ENCODE results near the gene PLAC1.

PLAC1 gene

DNA sequence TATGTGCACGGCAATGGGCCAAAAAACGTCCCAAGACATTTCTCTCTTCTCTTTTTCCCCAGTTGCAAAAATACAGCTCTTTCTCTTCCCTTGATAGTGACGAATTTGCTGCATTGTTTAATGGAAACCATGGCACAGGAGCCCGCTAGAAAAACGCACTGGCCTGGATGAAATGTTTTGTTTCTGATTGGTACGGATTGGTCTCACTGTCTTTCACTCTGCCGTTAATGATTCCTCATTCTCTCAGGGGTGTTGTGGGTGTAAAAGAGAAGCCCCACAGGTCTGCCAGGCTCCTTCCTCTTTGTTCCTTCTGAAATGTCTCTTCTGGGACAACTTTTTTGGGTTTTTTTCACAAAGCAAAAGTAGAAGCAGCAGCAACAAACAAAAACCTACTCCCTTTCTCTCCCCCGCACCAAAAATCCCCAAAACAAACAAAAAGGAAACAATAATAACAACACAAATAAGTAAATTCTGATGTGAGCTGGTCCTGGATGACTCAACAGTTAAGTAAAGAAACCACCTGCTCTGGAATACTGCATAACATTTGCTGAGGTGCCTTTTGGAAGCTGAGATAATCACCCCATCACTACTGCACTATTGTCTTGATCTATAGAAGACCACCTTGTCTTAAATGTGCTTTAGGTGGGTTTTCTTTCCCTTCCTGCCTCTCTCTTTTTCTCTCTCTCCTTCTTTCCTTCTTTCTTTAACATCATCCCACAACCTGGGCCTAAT is 89.8 kb downstream of the PLAC1 start:
- ATAC-seq, result no peak
- TF ChIP-seq, protein P1, sequence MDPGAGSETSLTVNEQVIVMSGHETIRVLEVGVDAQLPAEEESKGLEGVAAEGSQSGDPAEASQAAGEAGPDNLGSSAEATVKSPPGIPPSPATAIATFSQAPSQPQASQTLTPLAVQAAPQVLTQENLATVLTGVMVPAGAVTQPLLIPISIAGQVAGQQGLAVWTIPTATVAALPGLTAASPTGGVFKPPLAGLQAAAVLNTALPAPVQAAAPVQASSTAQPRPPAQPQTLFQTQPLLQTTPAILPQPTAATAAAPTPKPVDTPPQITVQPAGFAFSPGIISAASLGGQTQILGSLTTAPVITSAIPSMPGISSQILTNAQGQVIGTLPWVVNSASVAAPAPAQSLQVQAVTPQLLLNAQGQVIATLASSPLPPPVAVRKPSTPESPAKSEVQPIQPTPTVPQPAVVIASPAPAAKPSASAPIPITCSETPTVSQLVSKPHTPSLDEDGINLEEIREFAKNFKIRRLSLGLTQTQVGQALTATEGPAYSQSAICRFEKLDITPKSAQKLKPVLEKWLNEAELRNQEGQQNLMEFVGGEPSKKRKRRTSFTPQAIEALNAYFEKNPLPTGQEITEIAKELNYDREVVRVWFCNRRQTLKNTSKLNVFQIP (CRISPR knock-in tag; IDR thresholded peaks at IDR 0.05; ENCODE audit: borderline replicate concordance, low read depth), result no peak

DNA sequence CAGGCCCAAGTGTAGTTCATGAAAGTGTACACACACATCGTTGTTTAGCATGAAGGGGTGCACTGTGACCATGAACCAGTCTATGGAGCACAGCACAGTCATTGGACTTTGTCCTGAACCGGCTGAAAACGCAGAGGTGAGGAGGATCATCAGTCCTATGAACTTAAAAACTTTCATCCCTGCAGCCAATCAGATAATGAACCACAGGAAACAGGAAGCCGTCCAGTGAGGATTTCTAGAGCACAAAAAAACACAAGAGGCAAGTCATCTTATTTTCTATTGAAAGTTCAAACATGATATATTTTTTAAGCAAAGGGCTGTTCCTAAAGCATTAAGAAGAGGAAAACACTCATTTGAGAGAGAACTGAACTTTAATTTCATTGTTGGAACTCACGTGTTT is 91.8 kb downstream of the PLAC1 start:
- TF ChIP-seq CSDC2 (CRISPR knock-in tag; IDR thresholded peaks at IDR 0.05) (no peak), BACH2 (CRISPR knock-in tag; IDR thresholded peaks at IDR 0.05; ENCODE audit: borderline replicate concordance) (no peak), SNAI2 (CRISPR knock-in tag; IDR thresholded peaks at IDR 0.05) (no peak), ZNF70 (CRISPR knock-in tag; IDR thresholded peaks at IDR 0.05) (no peak), TOX (CRISPR knock-in tag; IDR thresholded peaks at IDR 0.05; ENCODE audit: borderline replicate concordance) (no peak), ISL1 (CRISPR knock-in tag; IDR thresholded peaks at IDR 0.05) (no peak), TCF4 (CRISPR knock-in tag; IDR thresholded peaks at IDR 0.05; ENCODE audit: borderline replicate concordance) (no peak), RARB (CRISPR knock-in tag; IDR thresholded peaks at IDR 0.05) (no peak)
- no peak for ATAC-seq

DNA sequence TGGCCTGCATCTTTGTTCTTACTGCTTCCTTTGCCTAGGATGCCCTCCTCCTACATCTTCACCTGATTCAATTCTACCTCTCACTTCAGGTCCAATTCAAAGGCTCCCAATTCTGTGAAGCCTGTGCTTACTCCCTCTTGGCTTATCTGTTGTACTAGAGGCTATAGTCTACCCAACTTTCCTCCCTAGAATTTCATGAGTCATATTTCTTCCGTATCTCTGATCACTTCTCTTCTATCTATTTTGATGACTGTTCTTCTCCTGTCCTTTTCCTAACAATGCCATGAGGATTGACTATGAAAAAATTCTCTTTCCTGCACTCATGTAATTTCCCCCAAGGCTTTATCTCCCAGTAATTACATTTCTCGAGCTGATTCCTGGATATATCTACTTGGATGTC is 96.3 kb downstream of the PLAC1 start:
- no peak for ATAC-seq
- no peak for TF ChIP-seq ZFP30 (CRISPR knock-in tag; IDR thresholded peaks at IDR 0.05)
- TF ChIP-seq, protein P2, sequence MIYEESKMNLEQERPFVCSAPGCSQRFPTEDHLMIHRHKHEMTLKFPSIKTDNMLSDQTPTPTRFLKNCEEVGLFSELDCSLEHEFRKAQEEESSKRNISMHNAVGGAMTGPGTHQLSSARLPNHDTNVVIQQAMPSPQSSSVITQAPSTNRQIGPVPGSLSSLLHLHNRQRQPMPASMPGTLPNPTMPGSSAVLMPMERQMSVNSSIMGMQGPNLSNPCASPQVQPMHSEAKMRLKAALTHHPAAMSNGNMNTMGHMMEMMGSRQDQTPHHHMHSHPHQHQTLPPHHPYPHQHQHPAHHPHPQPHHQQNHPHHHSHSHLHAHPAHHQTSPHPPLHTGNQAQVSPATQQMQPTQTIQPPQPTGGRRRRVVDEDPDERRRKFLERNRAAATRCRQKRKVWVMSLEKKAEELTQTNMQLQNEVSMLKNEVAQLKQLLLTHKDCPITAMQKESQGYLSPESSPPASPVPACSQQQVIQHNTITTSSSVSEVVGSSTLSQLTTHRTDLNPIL (CRISPR knock-in tag; IDR thresholded peaks at IDR 0.05; ENCODE audit: low read depth), result no peak
- TF ChIP-seq ESRRG (CRISPR knock-in tag; IDR thresholded peaks at IDR 0.05), result no peak
- TF ChIP-seq, protein P3, sequence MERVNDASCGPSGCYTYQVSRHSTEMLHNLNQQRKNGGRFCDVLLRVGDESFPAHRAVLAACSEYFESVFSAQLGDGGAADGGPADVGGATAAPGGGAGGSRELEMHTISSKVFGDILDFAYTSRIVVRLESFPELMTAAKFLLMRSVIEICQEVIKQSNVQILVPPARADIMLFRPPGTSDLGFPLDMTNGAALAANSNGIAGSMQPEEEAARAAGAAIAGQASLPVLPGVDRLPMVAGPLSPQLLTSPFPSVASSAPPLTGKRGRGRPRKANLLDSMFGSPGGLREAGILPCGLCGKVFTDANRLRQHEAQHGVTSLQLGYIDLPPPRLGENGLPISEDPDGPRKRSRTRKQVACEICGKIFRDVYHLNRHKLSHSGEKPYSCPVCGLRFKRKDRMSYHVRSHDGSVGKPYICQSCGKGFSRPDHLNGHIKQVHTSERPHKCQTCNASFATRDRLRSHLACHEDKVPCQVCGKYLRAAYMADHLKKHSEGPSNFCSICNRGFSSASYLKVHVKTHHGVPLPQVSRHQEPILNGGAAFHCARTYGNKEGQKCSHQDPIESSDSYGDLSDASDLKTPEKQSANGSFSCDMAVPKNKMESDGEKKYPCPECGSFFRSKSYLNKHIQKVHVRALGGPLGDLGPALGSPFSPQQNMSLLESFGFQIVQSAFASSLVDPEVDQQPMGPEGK (CRISPR knock-in tag; IDR thresholded peaks at IDR 0.05; ENCODE audit: borderline replicate concordance), result no peak

DNA sequence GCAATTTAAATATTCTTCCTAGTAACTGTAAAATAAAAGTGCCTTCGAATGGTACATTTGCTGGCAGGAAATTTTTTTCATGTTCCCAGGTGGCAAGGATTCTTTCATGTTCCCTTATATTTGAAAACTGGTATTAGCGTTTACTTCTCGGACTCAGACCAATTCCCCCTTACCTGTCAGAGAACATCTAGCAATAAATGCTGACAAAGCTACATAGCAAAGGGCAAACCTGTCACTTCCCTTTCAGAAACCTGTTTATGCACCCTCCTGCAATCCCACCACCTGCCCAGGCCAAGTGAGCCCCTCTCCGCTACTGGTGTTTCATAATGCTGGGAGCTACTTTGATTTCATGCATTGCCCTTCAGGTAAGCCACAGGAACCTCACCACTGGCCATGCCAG is 100.1 kb downstream of the PLAC1 start:
- ATAC-seq, result no peak

More for the DNA sequence above, 100.1 kb downstream of the PLAC1 start:
- TF ChIP-seq, protein P2 (CRISPR knock-in tag; IDR thresholded peaks at IDR 0.05; ENCODE audit: low read depth), result no peak
- TF ChIP-seq SNAI2 (CRISPR knock-in tag; IDR thresholded peaks at IDR 0.05), result no peak
- TF ChIP-seq ZNF565 (CRISPR knock-in tag; conservative IDR thresholded peaks at IDR 0.05; ENCODE audit: low read depth), result no peak
- TF ChIP-seq ISL1 (CRISPR knock-in tag; IDR thresholded peaks at IDR 0.05), result no peak
- TF ChIP-seq, protein P1 (CRISPR knock-in tag; IDR thresholded peaks at IDR 0.05; ENCODE audit: borderline replicate concordance, low read depth), result no peak
- no peak for TF ChIP-seq ARNTL (CRISPR knock-in tag; IDR thresholded peaks at IDR 0.05; ENCODE audit: borderline replicate concordance, low read depth)
- TF ChIP-seq OSR1 (CRISPR knock-in tag; IDR thresholded peaks at IDR 0.05), result no peak
- TF ChIP-seq ZFP30 (CRISPR knock-in tag; IDR thresholded peaks at IDR 0.05), result no peak
- no peak for TF ChIP-seq TOX (CRISPR knock-in tag; IDR thresholded peaks at IDR 0.05; ENCODE audit: borderline replicate concordance)
- TF ChIP-seq, protein P4, sequence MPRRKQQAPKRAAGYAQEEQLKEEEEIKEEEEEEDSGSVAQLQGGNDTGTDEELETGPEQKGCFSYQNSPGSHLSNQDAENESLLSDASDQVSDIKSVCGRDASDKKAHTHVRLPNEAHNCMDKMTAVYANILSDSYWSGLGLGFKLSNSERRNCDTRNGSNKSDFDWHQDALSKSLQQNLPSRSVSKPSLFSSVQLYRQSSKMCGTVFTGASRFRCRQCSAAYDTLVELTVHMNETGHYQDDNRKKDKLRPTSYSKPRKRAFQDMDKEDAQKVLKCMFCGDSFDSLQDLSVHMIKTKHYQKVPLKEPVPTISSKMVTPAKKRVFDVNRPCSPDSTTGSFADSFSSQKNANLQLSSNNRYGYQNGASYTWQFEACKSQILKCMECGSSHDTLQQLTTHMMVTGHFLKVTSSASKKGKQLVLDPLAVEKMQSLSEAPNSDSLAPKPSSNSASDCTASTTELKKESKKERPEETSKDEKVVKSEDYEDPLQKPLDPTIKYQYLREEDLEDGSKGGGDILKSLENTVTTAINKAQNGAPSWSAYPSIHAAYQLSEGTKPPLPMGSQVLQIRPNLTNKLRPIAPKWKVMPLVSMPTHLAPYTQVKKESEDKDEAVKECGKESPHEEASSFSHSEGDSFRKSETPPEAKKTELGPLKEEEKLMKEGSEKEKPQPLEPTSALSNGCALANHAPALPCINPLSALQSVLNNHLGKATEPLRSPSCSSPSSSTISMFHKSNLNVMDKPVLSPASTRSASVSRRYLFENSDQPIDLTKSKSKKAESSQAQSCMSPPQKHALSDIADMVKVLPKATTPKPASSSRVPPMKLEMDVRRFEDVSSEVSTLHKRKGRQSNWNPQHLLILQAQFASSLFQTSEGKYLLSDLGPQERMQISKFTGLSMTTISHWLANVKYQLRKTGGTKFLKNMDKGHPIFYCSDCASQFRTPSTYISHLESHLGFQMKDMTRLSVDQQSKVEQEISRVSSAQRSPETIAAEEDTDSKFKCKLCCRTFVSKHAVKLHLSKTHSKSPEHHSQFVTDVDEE (CRISPR knock-in tag; IDR thresholded peaks at IDR 0.05), result no peak
- TF ChIP-seq BACH2 (CRISPR knock-in tag; IDR thresholded peaks at IDR 0.05; ENCODE audit: borderline replicate concordance), result no peak
- no peak for TF ChIP-seq ZC3H10 (CRISPR knock-in tag; IDR thresholded peaks at IDR 0.05)
- no peak for TF ChIP-seq ZNF70 (CRISPR knock-in tag; IDR thresholded peaks at IDR 0.05)
- TF ChIP-seq GLIS3 (CRISPR knock-in tag; IDR thresholded peaks at IDR 0.05), result no peak
- TF ChIP-seq CSDC2 (CRISPR knock-in tag; IDR thresholded peaks at IDR 0.05), result no peak
- TF ChIP-seq ZFP3 (CRISPR knock-in tag; IDR thresholded peaks at IDR 0.05), result no peak
